A549 (cell line): Measurements from ENCODE around the gene CDC42SE1.

Experiments used
- CEBPB ChIP-seq, 2 experiments: fragments of >200 bp in 1 of 2; sonication (Bioruptor Twin) in 1 of 2; formaldehyde crosslinking in 1 of 2; IDR thresholded peaks; 2 replicates each; pipeline ENCODE4 v1.6.1; 2012 to 2016
- TF ChIP-seq, protein P1 (sequence below): fragments of 250-450 bp; sonication (Bioruptor Pico); IDR thresholded peaks from 2 replicates; pipeline ENCODE4 v1.5.0; 2021; ENCODE audit warnings: mild to moderate bottlenecking, moderate library complexity, borderline replicate concordance

DNA sequence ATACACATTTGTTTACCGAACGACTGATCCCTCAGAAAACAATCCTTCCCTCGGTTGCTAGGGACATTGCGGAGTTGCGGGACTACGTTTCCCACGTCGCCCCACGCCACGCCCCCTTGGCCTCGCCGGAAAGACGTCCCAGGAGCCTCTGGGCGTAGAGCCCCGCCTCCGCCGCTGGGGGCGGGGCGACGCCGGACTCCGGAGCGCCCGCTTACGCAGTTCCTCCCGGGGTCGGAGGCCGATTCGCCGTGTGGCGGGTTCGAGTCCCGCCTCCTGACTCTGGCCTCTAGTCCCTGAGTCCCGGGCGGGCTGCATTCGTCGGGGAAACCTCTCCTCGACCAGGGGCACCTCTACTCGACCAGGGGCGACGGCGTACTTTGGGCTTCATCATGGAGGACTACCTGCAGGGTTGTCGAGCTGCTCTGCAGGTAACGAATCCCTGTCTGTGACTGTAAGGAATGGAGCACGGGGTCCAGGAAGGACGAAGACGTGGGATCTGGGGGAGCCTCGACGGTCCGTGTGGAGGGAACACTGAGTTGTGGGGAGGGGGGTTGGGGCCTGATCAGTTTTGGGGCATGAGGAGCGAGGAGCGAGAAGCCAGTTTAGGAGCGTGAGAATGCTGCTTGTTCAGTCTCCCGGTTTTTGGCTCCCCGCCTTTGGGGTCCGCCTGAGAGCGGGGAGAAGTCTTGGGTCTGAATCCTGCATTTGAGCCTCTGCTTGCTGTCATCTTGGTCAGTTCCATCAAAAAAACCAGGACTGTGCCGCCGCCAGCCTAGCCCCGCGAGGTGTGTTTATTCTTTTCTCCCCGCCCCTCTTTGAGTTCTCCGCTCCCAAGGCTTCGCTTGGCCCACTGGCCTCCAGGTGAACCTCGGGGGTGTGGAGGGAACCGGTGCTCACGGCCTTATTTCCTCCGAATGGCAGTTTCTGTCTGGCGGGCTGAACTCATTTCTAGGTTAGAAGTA is 50.9 kb downstream of the CDC42SE1 start, which contains the start of gene PRUNE1:
- TF ChIP-seq CEBPB (IDR thresholded peaks at IDR 0.05) = no peak
- TF ChIP-seq, protein P1, sequence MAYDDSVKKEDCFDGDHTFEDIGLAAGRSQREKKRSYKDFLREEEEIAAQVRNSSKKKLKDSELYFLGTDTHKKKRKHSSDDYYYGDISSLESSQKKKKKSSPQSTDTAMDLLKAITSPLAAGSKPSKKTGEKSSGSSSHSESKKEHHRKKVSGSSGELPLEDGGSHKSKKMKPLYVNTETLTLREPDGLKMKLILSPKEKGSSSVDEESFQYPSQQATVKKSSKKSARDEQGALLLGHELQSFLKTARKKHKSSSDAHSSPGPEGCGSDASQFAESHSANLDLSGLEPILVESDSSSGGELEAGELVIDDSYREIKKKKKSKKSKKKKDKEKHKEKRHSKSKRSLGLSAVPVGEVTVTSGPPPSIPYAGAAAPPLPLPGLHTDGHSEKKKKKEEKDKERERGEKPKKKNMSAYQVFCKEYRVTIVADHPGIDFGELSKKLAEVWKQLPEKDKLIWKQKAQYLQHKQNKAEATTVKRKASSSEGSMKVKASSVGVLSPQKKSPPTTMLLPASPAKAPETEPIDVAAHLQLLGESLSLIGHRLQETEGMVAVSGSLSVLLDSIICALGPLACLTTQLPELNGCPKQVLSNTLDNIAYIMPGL = no peak
